NCI-H345 treated with DMSO at 0.1 percent for 48 hours (cell line): ENCODE results near the gene HMX1.

Experiments used
- DNase-seq: peaks from one replicate; lab custom pipeline; 2025; ENCODE audit not compliant: unreplicated experiment; lab: John Stamatoyannopoulos, UW

HMX1 gene

DNA sequence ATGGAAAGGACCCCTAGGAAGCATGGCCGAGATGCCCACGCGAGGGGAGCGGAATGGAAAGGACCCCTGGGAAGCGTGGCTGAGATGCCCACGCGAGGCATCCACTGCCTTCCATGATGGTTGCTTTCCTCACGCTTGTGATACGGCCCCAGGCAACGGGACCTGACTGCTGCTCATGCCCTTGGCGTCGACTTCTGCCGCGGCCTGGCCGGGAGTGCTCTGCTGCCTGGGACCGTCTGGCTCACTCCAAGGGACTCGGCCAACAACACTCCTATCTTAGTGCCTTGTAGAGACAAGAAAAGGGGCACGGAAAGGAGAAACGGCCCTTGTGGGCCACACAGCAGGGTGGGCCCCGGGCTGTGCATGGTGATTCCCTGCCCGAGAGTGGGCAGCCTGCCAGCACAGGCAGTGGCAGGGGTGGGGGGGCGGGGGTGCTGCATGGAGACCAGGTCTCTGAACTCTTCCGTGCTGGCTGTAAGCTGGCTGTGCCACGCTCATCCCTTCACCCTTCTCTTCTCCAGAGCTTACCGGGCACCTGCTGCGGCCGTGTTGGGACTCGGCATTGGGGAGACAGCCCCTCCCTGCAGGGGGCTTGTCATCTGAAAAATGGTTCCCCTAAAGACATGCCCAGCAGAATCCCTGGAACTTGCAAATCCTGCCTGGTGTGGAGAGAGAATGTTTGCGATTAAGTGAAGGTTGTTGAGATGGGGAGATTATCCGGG, 38.6 kb upstream of the HMX1 start:
- no peak for DNase-seq

DNA sequence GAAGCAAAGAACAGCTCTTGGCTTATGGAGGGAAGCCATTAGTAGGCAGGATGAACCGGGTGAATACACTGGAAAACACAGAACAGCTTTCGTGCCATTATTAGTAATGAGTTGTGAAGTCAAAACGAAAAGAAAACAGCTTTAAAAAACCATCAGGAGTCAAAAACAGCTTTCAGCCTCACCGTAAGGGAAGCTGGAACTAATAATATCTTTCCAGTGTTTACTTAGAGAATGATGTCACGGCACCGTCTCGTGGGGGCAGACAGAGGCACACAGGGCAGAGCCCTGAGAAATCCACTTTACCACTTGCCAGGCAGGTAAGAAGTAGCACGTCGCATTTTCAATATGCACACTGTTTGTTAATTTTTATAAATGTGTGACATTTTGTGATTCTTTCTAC, 37.9 kb upstream of the HMX1 start:
- no peak for DNase-seq

GRCh38 chr4:8908206-8908893, 36.7 kb upstream of the HMX1 start:
- DNase-seq, result no peak

DNA sequence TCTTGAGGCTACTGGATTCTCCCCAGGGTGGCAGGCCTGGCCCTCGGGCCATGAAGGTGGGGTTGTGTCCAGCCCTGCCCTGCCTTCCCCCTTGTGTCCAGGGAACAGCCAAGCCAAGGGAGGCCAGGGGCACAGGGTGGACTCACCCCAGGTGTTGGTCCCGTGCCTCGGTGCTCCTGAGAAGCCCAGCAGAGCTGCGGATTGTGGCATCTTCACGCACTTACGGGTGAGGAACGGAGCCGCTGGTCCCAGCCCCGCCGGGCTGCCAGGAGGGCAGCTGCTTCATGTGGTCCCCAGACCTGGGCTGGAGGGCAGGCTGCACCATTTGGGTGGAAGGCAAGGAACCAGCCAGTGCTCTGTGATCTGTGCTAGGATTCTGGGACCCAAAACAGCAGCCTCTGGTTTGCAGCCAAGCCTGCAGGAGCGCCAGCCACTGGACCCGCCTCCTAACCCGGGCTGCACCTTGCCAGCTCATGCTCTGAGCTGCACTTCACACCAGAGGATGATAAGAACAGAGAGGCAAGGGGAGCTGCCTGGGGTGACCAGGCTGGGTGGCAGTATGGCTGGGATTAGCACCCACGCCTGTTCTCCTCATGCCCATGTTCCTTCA, 36.1 kb upstream of the HMX1 start:
- no peak for DNase-seq

GRCh38 chr4:8906991-8907595, 35.5 kb upstream of the HMX1 start:
- DNase-seq, result no peak

DNA sequence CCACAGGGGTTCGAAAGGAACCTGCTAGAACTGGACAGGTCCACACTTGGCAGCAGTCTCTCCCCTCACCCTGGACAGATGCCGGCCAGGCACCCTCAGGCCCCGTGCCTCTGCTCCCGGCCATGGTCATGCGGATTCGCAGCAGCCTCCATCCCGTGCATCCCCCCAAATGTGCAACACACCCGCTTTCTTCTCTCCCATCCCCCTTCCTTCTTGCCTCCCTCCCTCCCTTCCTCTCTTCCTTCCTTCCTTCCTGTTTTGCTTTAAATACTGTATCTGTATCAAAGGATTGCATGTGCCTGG, 35.0 kb upstream of the HMX1 start:
- DNase-seq, result no peak

DNA sequence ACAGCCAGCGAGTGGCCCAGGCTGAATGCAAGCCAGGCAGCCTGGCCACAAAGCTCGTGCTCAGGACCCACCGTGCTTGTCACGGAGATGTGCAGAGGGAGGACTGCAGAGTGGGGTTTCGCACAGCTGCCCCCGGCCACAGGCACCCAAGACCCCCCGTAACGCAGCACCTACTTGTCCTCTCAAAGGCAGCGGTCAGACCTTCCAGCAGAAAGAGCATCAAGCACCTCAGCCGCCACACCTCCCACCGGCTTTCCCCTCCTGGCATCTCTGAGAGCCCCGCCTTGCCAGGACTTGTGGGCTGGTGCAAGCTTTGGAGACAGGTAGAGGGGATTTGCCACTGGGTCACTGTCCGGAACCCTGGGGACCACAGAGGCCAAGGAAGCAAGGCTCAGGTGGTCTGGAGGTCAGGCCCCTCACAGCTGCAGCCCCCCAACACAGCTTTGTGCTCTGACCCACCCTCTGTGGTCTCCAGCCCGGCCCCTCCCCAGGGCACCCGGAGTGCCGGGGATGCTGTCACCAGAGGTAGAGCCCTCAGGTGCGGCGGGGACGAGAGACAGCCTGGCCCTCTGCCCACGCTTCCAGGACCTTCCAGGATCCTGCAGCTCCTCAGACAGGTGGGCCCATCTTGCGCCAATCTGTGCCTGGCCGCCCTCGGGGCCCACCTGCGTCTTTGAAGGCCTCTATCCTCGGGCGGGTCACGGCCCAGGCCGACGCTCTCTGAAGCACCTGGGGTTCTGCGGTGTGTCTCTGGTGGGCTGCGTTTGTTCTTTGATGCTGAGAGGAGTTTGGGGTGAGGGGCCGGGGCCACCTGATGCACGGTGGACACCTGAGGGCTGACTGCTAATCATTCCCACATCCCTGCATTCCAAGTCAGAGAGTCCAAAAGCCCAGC, 34.4 kb upstream of the HMX1 start:
- DNase-seq, result no peak

DNA sequence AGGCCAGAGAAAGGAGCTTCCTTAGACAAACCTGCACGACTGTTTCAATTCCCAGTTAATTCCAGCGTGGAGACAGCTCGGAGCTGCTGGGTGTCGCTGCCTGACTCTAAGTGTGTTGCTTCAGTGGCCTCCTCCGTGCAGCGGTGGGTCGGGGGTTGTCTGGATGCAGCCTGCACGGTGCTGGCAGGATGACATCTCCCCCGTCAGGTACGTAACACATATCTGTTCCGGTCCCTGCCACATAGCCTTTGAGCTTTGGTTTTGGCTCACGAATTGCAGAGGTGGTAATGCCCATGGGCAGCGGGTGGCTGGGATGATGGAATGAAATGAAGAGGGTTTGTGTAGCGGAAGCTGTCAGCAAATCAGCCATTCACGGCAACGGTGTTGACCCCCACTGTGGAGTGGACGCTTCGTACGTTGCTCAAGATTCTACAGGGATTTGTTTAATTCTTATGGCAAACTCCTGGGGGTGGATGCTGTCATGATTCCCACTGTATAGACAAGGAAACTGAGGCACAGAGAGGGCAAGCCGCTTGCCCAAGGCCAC, 33.7 kb upstream of the HMX1 start:
- no peak for DNase-seq

GRCh38 chr4:8904666-8905065, 33.0 kb upstream of the HMX1 start:
- DNase-seq, result no peak

DNA sequence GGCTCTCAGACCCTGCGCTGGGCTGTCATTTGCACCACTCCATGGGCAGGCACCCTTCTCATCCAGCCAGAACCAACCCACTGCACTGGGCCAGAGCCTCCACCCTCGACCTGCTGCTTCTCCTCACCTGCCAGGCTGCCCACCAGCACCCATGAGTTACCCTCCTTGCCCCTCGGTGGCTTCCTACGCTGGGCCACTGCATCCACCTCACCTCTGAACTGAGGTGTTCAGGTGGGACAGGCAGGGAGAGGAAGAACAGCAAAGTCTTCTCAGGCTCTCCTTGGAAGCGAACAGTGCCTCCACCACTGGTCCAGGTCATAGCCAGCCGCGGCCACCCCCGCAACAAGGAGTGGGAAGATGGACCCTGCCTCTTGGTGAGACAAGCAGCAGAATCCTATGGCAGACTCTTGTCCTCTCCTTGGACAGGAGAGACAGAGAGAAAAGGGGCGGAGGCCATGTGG, 32.4 kb upstream of the HMX1 start:
- DNase-seq, result no peak

DNA sequence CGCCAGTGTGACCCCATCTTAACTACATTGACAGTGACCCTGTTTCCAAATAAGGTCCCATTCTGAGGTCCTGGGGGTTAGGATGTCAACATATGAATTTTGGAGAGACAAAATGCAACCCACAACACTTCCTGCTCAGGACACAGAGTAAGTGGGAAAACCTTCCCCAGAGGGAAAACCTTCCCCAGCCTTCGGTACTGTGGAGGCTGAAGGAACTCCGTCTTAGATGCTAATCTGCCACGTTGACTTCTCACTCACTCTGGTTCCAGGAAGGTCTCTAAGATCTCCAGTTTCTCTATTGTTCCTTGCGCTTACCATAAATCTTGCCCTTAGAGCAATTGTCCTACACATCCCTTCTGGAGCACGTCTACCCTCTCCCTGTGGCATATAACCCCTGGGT, 29.7 kb upstream of the HMX1 start:
- no peak for DNase-seq

DNA sequence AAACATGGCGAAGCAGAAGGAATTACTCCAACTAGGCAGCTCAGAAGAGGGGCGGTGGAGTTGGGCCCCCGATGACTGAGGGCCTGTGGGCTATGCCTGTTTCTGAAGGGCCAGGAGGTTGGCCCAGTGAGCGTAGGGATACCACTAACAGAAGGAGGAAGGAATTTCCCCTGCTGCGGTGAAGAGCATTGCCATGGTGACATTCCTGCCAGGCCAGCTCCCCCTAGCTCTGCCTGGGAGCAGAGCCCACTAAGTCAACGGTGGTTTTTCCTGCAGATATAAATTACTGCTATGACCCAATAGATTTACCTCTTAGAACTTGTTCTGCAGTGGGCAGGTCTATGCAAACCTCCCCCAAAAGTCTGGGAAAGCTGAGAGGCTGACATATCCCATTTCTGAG, 28.9 kb upstream of the HMX1 start:
- no peak for DNase-seq

DNA sequence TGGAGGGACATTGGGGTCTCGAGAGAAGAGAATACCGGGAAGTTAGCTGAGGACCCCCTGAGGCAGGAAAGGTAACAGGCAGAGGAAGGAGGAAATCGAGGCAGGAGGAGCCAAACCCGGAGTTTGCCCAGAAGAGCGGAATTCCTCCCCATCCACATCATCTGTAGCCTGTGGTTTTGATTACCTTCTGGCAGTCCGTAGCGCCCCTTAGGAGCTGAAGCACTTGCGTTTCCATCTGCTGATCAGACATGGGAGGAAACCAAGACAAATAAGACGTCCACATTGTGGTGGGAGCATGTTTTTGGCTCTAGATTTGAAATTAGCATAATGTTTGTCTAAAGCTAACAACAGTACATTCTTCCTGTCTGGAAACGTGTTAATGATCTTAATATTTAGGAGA, 26.8 kb upstream of the HMX1 start:
- DNase-seq, result no peak

DNA sequence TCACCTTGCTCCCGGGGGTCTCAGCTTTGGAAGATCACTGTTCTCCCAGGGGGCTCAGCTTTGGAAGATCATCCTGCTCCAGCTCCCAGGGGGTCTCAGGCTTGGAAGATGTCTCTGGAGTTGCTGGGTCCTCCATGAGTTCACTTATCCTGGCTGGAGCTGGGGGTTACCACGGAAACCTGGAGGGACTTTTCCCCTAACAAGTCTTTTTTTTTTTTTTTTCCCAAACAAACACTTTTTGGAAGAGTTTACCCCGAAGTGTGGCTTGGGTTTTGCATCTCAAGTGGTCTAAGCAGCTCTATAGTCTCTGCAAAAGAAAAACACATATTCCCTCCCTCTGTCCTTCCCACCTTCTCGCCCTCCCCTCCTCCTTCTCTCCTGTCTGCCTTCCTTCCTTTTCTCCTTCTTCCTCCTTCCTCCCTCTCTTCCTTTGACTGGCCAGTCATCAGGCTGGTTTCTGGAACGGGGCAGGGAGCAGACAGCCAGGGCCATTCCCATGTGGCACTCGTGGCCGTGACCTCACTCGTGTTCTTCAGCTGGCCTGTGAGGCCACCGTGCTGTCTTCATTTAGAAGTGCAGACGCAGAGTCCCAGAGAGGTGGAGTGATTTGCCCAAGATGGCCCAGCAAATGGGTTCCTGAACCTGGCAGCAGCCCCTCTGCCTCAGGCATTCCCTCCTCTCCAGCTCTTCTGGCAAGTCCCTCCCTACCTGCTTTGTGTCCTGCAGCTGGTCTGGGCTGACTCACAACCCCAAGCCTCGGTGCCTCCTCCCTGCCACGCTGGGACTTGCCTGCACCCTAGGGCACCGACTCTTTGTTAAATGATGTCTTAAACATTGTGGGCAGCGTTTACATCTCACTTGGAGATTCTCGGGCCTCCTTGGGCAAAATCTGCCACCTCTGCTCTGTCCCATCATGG, 25.9 kb upstream of the HMX1 start:
- no peak for DNase-seq

DNA sequence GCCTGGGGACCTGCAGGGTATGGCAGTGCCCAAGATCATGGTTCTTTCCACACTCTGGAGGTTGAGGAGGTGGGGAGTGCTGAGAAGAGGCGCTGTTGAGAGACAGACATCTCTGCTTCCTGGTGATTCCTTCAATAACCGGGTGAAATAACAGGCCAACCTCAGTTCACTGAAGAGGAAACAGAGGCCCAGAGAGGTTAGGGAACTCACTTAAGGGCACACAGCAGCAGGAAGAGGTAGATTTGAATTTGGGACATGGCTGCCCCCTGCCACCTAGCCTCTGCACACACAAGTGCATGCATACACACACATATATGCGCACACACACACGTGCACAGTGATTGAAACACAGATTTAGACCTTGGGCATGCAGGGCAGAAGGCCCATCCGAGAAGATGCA, 24.9 kb upstream of the HMX1 start:
- DNase-seq, result no peak

DNA sequence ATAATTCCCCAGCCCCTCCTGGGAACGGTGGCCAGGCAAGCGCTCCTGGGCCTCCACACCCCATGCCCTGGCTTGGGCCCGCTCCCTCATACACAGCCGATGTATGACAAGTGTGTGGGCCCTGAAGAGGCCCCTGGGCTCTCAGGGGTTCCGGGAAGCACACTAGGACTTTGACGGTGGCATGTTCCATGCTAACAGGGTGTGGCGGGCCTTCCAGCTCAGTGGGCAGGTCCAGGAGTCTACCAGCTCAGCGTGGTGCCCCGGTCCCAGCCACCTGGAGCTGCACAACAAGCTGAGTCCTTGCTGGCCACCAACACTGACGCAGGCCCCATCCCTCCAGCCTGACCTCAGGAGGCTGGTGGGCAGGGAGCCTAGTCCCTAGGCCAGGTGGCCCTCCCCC, 24.4 kb upstream of the HMX1 start:
- DNase-seq, result no peak

DNA sequence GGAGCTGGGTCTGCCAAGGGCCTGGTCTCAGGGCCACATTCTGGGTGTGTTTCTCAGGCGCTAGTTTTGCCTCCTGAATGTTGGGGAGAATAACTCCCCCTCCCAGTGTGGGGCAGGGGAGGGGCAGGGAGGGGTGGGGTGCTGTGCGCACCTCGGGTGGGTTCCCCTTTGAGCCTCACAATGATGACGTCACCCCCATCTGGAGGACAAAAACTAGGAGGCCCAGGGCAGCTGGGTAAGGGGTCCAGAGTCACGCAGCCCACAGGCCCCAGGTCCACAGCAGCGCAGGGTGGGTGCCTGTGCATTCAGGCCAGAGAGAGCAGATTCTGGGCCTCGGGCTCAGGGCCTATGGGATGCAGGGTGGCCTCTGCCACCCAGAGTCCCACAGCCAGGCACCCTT, 23.7 kb upstream of the HMX1 start:
- DNase-seq, result no peak

DNA sequence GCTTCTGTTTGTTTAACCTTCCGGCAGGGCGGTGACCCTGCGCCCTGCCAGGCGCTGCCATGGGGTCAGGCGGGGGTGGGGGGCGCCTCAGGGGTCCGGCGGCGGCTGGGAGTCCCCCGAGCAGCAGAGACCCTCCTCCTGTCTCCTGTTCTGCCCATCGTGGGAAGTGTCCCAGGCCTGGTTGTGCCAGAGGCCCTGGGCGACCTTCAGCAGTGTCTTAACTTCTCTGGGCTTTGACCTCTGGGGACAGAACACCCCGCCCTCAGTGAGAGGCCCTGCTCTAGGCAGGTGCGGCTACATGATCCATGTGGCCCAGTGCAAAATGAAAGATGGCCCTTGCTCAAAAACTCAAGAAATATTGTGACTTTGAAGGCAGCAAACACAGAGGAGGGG, 22.8 kb upstream of the HMX1 start:
- no peak for DNase-seq

DNA sequence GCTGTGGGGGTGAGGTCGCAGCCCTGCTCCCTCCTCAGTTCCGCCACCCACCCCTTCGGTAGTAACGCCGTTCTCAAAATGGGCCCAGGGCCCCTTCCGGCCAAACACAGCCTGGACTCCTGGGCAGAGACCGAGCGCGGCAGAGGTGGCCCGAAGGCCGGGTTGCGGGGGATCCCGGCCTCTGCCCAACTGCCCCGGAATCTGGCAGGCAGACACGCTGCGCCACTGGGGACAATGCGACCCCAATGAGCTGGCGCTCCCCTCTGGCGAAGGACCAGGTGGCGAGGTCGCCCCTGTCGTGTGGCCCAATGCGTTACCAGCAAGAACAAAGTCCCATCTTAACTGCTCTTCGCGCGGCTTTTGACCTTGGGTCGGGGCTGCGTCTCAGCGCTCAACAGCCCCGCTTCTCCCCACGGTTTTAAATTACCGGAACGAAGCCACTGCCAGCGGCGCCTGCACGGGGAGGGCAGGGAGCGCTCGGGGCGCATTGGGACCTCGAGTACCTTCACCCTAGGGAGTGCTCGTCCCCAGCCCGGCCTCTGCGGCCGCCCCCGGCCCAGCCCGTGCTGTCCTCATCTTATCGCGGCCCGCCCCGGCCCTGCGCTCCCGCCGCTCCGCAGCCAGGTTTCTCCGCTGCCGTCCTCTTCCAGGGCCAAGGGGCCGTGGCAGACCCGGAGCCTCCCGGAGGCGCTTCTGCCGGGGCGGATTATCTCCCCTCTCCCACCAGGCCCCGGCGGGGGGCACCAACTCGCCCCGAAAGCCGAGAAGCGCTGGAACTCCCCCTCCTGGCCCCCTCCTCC, 22.2 kb upstream of the HMX1 start:
- DNase-seq, result no peak
